Stimulated activated CD8-positive, alpha-beta memory T cell treated with anti-CD3 and anti-CD28 coated beads, Interleukin-4, amount 100 ng/mL, for 4 hours (primary cell): ENCODE measurements around the gene SLC7A14.

ENCODE experiments used
- DNase-seq, 2 donors: peaks; one replicate each; pipeline ENCODE4 v3.0.0-alpha.2; 2020; ENCODE audit warnings: low read depth in 2 of 2, low spot score in 1 of 2

Gene SLC7A14

DNA sequence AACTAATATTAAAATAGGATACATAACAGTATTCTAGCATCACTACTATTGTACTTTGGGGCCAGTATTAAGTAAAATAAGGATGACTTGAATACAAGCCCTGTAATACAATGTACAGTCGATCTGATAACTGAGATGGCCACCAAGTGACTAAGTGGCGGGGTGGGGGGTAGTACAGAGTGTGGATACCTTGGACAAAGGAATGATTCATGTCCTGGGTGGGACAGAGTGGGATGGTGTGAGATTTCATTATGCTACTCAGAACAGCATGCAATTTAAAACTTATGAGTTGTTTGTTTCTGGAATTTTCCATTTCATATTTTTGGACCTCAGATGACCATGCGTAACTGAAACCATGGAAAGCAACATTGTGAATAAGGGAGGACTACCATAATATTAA lies 46.0 kb downstream of the SLC7A14 start:
- DNase-seq, result no peak

DNA sequence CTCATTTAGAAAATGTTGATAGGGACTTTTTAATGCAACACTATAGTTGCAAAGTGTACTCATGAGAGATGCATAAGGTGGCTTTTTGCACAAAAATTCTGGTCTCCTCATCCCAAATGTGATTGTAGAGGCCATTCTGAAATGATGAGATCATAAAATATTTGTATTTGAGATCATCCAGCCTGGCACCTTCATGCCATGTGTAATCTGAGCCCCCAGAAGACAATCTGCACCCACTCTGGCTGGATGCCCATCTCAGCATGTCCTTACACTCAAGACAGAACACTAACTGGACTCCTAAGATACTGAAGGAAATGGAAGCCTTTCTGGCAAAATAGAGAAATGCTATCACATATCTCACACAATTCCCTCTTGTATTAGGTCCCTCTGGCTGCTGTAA lies 49.2 kb downstream of the SLC7A14 start:
- no peak for DNase-seq

DNA sequence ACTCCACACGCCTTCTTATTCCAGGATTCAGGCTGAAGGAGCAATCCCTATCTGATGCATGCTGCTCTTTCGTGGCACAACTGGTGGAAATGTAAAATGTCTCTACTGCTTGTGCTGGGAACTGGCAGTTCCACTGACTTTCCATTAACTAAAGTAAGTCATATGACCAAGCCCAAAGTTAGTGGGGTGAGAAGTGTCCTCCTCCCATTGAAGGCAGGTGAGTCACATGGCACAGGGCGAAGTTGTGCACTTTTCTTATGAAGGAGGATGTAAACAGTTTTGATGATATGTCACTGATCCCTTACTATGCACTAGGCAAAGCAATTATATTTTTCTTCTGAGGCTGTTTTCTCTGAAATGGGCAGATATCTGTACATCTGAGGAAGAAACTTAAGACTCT lies 51.6 kb downstream of the SLC7A14 start:
- DNase-seq, result no peak

DNA sequence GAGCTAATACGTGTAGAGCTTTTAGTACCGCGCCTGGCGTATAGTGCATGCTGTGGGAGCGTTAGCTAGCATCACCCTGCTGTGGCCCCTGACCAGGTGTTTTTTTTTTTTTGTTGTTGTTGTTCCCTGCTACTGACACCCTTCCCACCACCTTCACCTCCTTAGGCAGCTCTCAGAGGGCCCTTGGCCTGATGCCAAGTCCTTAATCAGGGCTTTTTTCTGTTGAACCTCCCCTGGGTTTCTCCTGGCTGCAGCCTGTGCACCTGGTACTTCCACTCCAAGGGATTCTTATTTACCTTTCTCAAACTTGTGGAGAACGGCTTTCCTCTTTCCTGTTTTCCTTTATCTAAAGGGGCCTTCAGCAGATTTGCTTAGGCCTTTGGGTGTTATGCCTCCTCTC lies 53.3 kb downstream of the SLC7A14 start:
- DNase-seq, result no peak

DNA sequence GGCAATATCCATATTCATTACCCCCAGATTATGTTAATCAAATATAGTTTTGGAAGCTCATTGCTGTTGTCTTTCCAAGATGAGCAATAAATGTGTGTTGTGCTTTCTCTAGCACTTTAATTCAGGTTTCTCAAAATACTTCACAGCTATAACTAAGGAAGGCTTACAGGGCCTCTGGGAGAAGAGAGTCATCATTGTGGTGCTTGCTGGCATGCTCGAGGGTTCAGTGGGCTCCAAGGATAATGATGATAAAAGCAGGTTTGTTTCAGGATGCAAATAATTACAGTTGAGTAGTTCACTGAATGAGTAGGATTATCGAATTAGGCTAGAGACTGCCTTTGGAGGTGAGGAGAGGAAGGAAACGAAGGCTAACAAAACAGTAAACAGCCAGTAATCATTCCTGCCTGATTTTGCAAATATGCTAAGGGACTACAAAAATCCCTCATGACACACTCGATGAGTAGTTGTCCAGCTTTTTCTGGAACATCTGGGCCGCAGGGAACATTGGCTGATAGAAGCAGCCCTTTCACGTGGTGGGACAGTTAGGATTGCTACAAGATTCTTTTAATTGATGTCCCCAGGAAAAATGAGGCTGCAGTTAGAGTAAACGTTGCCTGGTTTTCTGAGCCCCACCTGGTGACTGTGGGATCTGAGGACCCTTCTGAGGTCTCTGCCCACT lies 54.1 kb downstream of the SLC7A14 start:
- no peak for DNase-seq

DNA sequence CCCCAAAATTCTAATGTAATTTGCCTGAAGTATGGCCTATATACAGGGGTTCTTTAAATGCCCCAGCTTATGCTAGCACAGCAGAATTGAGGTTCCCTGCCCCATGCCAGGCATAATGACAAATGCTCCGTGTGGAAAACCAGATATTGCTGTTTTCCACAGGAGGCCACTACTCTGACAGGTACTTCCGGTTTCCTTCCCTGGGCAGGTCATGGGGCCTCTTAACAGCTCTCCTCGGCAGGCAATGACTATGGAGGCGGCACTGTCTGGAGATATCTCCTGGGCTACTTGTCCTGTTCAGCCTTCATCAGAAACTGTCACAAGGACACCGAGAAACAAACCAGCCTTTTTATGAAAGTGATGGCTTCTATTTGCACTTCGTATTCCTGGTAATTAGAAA lies 54.8 kb downstream of the SLC7A14 start:
- no peak for DNase-seq

DNA sequence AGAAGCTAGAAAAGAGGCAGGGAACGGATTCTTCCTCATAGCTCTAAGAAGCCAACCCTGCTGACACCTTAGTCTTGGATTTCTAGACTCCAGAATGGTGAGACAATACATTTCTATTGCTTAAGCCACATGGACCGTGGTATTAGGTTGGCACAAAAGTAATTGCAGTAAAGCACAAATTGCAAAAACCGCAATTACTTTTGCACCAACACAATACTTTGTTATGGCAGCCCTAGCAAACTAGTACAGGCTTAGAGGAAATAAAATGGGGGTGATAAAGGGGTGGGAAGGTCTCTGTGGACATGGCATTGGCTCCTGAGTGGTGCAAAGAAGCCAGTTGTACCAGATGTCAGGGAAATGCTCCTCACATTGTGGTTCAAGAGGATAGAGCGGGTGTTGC lies 56.0 kb downstream of the SLC7A14 start:
- no peak for DNase-seq

DNA sequence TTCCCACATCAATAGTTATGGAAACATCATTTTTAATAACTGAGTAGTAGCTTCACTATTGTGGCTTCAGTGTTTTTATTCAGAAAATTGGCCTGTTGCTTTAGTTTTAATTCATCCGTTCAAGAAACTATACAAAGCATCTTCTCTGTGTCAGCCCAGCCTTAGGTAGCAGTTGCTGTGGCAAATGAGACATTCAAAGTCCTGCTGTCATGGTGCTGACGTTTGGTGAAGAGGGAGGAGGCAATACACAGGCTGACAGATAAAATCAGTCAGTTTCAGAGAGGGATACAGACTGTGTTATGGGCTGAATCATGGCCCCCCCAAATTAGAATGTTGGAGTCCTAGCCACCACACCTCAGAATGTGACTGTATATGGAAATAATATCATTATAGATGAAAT lies 56.5 kb downstream of the SLC7A14 start:
- DNase-seq, result no peak

DNA sequence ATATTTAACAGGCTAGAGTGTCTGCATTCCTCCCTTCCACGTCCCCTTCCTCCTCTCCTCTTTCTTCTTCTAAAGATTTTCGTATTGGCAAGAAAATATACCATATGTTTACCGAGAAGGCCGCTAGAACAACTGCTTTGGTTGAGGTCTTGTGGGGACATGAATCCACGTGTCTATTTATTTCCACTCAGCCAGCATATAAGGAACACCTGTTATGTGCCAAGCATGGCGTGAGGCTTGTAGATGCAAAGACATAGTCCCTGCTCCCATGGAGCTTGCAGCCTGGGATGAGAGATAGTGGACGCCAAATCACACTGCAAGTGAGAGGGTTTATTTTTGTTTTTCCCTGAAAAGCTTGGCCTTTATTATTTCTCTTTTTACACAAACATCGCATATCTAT lies 57.1 kb downstream of the SLC7A14 start:
- DNase-seq, result no peak

DNA sequence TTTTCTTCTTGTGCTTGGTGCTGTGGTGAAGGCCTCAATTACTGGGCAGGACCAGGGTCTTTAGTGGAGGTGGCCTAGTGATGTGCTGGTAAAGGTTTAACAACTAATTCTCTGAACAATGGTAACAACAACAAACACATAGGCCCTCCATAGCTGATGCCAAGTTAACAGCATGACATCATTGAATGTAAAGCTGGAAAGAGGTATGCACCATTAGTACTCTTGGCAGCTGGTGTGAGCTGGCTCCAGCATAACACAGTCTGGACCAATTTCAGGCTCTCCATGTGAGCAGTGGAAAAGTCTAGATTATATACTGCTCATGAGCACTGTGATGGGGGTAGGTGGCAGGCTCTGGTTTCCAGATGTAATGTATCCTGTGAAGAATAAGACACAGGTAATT lies 61.8 kb downstream of the SLC7A14 start:
- DNase-seq, result no peak

DNA sequence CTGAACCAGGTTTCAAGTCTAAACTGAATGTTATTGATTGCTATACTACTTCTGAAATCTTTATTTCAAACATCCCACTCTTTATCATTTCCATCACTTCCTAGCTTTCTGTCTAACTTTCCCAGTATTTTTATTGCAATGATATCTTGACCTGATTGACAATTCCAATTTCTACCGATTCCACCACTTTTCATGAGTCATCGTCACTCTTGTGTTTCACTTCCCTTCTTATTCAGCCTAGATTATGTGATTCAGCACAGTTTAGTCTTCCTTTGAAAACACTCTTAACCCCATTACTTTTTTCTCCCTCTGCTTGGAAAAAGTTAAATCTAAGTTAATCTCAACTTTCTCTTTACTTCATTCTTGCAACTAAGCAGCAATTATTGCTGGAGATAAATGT lies 62.6 kb downstream of the SLC7A14 start:
- DNase-seq, result no peak

DNA sequence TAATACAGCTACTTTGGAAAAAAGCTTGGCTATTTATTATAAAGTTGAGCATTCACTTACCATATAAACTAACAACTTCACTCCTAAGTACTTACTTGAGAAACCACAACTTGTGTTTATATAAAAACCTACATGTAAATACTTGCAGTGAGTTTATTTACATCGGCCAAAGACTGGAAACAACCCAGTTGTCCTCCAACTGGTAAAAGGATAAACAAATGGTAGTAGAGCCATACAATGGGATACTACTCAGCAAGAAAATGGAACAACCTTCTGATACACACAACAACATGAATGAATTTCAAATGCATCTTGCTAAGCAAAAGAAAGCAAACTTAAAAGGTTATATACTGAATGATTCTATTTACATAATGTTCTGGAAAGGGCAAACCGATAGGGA lies 63.7 kb downstream of the SLC7A14 start:
- no peak for DNase-seq

DNA sequence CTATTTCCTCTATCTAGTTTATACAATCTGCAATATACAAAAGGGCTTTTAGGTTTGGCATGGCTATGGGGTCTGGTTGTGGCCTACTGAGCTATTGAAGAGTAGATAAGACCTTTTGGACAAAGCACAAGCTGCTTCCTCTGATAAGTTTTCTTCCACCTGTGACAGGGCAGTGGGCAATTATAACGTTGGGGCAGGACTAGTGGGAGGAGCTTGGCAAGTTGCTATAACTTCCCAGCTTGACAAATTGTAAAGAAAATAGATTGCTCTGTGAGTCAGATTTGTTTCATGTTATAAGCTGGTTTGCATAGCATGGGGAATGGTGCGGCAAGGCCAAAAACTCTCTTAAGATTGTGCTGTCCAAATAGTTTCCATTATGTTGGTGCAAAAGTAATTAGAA lies 64.9 kb downstream of the SLC7A14 start:
- DNase-seq, result no peak

DNA sequence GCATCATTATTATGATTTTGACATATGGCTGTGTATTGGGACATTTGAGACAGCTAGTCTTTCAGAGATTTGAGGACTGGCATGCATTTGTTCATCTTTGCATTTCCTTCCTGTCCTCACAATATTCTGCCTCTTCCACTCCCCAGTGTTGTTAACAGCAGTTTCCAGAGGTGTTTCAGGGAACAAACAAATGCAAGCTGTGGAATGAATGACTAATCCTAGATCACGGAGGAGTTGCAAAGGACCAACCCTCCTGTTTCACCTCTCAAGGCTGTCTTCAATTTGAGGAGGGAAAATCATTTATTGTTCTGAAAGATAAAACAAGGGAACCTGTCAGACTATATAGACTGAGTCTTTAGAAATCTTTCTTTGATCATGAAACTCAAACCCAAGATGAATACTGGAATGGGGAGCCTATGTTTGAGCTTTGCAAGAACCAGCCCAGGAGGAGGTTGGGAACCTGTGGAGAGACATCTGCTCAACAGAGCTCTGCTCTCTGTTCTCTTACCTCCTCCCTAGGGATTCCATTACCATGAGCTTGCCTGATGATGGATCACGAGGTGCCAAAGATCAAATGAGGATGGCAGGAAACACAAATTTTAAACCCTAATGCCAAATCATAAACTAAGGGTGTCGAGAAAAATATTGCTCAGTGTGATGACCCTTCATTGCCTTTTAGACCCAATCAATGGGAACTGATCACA lies 68.5 kb downstream of the SLC7A14 start:
- DNase-seq, result no peak

DNA sequence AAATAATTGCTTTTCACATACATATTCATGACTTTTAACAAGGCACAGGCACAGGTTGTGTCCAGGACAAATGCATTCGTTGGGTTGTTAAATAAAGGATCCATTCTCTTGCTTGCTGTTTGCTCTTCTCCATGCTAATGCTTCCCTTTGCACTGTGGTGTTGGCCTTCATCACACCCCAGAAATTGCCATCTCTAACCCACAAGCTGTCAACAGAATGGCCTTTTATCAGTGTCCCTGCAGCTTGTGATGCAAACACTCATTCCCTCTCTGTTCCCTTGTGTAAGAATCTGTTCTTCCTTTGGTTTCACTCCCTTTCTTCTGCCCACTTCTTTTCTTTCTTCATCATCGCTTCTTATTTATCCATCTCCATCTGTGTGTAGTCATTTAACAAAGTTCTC lies 72.2 kb downstream of the SLC7A14 start:
- no peak for DNase-seq

DNA sequence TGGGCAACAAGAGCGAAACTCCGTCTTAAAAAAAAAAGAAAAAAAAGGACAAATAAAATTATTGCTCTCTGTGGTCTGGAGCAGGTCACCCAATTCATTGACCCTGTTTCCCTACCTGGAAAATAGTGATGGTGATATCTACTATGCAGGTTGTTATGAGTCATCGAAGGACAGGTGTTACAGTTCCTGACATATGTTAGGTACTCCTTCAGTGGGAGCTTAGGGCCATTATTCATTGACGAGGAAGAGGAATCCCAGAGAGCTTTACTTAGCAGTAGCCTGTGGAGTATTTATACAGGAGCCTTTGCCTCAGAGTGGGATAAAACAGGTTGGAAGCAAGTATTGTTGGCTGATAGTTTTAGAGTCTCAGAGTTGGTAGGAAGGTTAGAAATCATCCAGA lies 74.5 kb downstream of the SLC7A14 start:
- DNase-seq, result no peak

DNA sequence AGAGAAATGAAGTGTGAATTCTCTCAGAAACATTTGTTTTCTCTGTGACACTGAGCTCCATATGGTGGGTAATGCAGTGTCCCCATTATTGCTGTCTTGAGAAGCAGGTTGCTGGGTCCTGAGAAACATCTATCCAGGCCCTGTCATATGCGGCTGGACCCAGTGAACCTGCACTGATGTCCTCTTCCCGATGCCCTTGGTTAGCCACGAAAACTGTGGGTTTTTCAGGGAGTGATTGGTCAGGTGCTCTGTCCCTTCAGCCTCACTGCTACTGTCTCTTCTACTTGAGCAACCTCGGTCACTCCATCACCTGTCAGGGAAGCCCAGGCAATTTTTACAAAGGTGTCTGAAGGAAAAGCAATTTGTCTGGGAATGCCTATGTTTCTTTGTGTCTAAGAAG lies 77.0 kb downstream of the SLC7A14 start:
- no peak for DNase-seq

DNA sequence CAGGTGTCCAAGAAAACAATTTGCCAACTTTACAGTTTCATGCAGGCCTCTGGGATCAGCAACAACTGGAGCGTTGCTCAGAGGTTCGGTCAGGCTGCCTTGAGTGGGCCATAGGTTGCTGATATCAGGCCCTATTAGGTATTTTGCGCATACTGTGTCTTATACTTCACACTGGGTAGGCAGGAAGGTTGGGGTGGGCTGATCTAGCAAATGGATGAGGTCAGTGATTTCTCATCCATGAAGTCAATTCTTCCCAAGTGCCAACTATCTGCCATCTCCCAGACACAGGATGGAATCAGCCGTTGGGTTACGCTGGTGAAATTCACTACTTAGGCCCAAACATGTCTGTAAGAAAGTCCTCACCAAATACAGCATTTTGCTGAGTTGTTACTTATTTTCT lies 77.6 kb downstream of the SLC7A14 start:
- DNase-seq, result no peak

DNA sequence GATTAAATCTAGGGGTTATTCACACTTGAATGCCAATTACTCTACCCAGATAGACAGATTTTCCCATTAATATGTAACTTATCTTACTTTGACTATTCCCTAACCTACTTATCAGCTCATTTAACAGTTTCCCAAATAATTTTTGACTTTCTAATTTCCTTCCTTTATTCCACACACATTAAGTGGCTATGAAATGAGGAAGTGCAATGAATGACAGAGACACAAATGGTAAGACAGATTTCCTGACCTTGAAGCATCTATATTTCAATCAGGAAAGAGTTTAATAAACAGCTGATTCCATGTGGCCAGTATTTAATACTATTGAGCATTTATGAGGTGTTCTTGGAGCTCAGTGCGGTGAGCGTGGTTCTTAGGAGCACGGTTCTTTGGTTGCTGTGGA lies 78.8 kb downstream of the SLC7A14 start:
- DNase-seq, result no peak

DNA sequence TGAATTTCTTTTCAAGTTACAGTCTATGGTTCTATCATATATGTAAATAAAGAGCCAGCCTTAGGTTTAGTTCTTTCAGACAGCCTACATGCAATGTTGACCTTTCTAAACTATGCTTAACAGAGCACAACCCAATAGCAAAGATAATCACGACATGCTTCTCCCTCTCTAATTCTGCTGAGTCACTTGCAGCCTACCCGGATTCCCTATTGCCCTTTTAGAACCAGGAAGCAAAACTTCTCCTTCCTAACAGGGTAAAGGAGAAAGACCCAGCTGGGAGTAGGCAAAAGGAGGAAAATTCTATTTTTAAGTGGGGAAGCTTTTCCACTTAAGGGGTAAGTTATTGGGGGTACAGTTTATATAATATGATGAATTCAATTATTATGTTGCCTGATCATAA lies 79.3 kb downstream of the SLC7A14 start:
- DNase-seq, result no peak

DNA sequence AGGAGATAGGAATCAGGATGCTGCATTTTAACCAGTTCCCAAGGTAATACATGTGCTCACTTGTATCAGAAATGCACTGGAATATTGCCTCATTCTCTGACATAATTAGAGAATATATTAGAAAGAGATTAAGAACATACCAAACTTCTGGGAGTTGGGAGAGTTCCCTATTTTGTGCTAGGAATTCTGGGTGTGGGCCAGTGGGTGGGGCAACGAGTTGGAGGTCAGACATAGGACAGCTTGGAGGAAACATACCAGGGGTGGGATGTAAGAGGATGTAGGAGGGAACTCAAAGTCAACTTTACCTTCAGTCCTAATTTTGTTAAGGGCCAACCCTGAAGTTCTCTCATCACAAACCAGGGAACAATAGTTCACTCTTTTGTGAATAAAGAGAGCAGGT lies 83.6 kb downstream of the SLC7A14 start:
- no peak for DNase-seq

DNA sequence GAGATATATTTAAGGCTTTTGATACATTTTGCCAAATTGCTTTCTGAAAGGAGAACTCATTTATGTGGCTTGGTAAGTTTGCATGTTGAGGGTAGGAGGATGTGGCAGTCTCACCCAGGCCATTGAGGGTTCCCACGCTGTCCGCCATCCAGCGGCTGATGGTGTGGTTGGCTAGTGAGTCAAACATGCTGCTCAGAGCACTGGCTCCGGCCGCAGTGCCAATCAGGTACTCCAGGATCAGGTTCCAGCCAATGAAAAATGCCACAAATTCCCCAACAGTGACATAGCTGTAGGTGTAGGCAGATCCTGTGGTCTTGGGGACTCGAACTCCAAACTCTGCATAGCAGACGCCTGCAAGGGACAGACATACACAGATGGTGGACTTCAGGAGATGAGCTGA lies 84.9 kb downstream of the SLC7A14 start:
- DNase-seq, result no peak

DNA sequence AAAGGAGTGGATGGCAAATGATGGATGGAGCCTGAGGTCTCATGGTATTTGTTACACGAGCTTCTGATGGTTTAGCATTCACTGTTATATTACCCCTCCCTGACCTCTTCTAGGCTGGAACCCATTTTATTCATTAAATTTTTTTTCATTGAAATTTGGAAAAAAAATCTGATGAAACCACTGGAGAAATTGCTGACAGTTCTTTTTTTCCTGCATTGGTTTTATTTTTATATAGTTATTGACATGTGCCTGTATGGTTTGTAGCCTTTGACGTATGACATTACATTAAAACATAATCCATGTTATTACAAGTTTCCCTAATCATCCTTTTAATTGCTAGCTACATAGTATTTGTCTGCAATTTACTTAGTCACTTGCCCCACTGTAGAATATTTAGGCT lies 85.4 kb downstream of the SLC7A14 start:
- no peak for DNase-seq
